H1 (cell line): Measurements from ENCODE around the gene CDK9. TPM values are rescaled to one million over a fixed set of nuclear protein-coding genes. Genes with fewer than 3 reads are reported as not detected.

ENCODE experiments used
- BACH1 ChIP-seq: IDR thresholded peaks from 2 replicates; pipeline ENCODE4 v1.6.1; 2012; ENCODE audit warnings: low read length, improper control_type of control experiment
- BCL11A ChIP-seq, 2 experiments: IDR thresholded peaks; one replicate each; pipeline ENCODE4 v1.6.1; 2011; ENCODE audit warnings: low read depth in 2 of 2, low read length in 2 of 2, mild to moderate bottlenecking in 2 of 2
- CBX5 ChIP-seq: fragments of 300-800, 300-1000 bp; sonication (generic); IDR thresholded peaks from 2 replicates; pipeline ENCODE4 v1.7.1; 2016; ENCODE audit warnings: antibody characterized with exemption, low read length, low read depth
- CHD2 ChIP-seq: IDR thresholded peaks from 2 replicates; pipeline ENCODE4 v1.6.1; 2012; ENCODE audit warnings: low read length, improper control_type of control experiment
- EP300 ChIP-seq, 2 experiments: IDR thresholded peaks; 1 replicate in 1 of 2; 2 replicates in 1 of 2; pipeline ENCODE4 v1.6.1; 2011 to 2012; ENCODE audit warnings: low read depth in 2 of 2, low read length in 2 of 2, mild to moderate bottlenecking in 2 of 2, borderline replicate concordance in 1 of 2, inconsistent platforms in 1 of 2, moderate library complexity in 1 of 2
- FOSL1 ChIP-seq: IDR thresholded peaks from 2 replicates; pipeline ENCODE4 v1.6.1; 2011; ENCODE audit warnings: mild to moderate bottlenecking, low read depth, low read length, moderate library complexity; ENCODE audit not compliant: insufficient read depth
- GABPA ChIP-seq: IDR thresholded peaks from 2 replicates; pipeline ENCODE4 v1.6.1; 2011; ENCODE audit warnings: mild to moderate bottlenecking, low read length, moderate library complexity, borderline replicate concordance; ENCODE audit not compliant: insufficient read depth
- JUND ChIP-seq: IDR thresholded peaks from 2 replicates; pipeline ENCODE4 v1.6.1; 2011; ENCODE audit warnings: mild to moderate bottlenecking, improper control_type of control experiment, low read length
- MAFK ChIP-seq: IDR thresholded peaks from 2 replicates; pipeline ENCODE4 v1.6.1; 2012; ENCODE audit warnings: low read depth, mild to moderate bottlenecking, improper control_type of control experiment, low read length
- NRF1 ChIP-seq: IDR thresholded peaks from 2 replicates; pipeline ENCODE4 v1.6.1; 2011; ENCODE audit warnings: mild to moderate bottlenecking, low read depth, low read length, improper control_type of control experiment
- POLR2A ChIP-seq, 2 experiments: IDR thresholded peaks; 1 replicate in 1 of 2; 2 replicates in 1 of 2; pipeline ENCODE4 v1.6.1; 2011; ENCODE audit warnings: low read depth in 2 of 2, low read length in 2 of 2, mild to moderate bottlenecking in 2 of 2; ENCODE audit errors: control extremely low read depth in 1 of 2
- SP1 ChIP-seq: IDR thresholded peaks from 2 replicates; pipeline ENCODE4 v1.6.1; 2011; ENCODE audit warnings: low read depth, low read length
- SP4 ChIP-seq: IDR thresholded peaks from 2 replicates; pipeline ENCODE4 v1.6.1; 2012; ENCODE audit warnings: low read length, inconsistent platforms
- SUZ12 ChIP-seq: fragments of 200-600 bp; sonication (generic); IDR thresholded peaks from 2 replicates; pipeline ENCODE4 v1.6.1; 2012; ENCODE audit warnings: mild to moderate bottlenecking, inconsistent platforms, low read length, moderate library complexity, mixed read lengths
- TAF7 ChIP-seq: optimal IDR thresholded peaks from 2 replicates; pipeline ENCODE3; 2011; ENCODE audit warnings: low read depth, mild to moderate bottlenecking, inconsistent platforms, low read length, moderate library complexity, borderline replicate concordance
- TBP ChIP-seq: IDR thresholded peaks from 2 replicates; pipeline ENCODE4 v1.6.1; 2011; ENCODE audit warnings: low read depth, low read length, improper control_type of control experiment
- TEAD4 ChIP-seq: IDR thresholded peaks from 2 replicates; pipeline ENCODE4 v1.6.1; 2012; ENCODE audit warnings: low read depth, low read length, inconsistent platforms, mixed read lengths
- polyA plus RNA-seq, 7 experiments: library from polyadenylated mRNA; depleted of rRNA in 3 of 7; stranded (reverse) in 5 of 7; unstranded in 2 of 7; fragments of >200 nt in 5 of 7; fragments of 200-250 nt in 2 of 7; gene quantifications; 1 replicate in 5 of 7; 2 replicates in 1 of 7; 4 replicates in 1 of 7; pipeline versions ENCODE4 v1.2.1 to v1.2.3, GENCODE V29; 2011 to 2013; ENCODE audit warnings: missing spikeins in 2 of 7, mixed read lengths in 2 of 7
- total RNA-seq: library from RNA; stranded (reverse); fragmentation: NEBNext Ultra II Directional; extraction: Animal tissue kit (Norgen Biotek cat#: 25700); gene quantifications from 2 replicates; pipeline ENCODE4 v1.2.1, GENCODE V29; 2021
- TF ChIP-seq, protein P1 (sequence below): IDR thresholded peaks from 2 replicates; pipeline ENCODE4 v1.6.1; 2012; ENCODE audit warnings: low read length, inconsistent platforms
- TF ChIP-seq, protein P2 (sequence below): IDR thresholded peaks from 2 replicates; pipeline ENCODE4 v1.6.1; 2012; ENCODE audit warnings: inconsistent platforms
- TF ChIP-seq, protein P3 (sequence below), 3 experiments: IDR thresholded peaks; 1 replicate in 2 of 3; 2 replicates in 1 of 3; pipeline versions ENCODE4 v1.5.1 to v1.6.1; 2011; ENCODE audit warnings: low read length in 3 of 3, mild to moderate bottlenecking in 3 of 3, inconsistent platforms in 2 of 3, low read depth in 1 of 3, moderate library complexity in 1 of 3; ENCODE audit not compliant: insufficient read depth in 1 of 3; ENCODE audit errors: control extremely low read depth in 1 of 3

The CDK9 gene
- total and polyA plus RNA-seq, 2 of the 8 experiments (the other 6 are each of a cell fraction or from before 2014, with no cell fraction given), result 69.1 to 87.5 TPM

DNA sequence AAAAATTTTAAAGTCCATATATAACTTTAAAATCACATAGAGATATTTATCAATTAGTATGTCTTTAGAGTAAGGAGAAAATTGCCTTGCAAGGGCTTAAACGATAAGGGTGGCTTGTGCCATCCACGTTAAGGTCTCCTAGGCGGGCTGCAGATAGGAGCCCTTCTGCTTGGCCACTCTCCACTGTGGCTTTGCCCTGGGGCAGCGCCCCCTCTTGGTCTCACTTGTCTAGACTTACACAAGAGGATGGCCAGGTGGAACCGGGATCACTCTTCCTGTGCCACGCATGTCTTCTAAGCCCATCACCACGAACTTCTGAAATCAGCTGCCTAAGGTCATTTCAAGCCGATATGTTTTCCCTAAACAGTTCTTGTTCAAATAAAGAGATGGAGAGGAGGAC lies 19.8 kb downstream of the CDK9 start (continued):
- TF ChIP-seq, protein P1, sequence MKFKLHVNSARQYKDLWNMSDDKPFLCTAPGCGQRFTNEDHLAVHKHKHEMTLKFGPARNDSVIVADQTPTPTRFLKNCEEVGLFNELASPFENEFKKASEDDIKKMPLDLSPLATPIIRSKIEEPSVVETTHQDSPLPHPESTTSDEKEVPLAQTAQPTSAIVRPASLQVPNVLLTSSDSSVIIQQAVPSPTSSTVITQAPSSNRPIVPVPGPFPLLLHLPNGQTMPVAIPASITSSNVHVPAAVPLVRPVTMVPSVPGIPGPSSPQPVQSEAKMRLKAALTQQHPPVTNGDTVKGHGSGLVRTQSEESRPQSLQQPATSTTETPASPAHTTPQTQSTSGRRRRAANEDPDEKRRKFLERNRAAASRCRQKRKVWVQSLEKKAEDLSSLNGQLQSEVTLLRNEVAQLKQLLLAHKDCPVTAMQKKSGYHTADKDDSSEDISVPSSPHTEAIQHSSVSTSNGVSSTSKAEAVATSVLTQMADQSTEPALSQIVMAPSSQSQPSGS, result no peak
- TF ChIP-seq, protein P2, sequence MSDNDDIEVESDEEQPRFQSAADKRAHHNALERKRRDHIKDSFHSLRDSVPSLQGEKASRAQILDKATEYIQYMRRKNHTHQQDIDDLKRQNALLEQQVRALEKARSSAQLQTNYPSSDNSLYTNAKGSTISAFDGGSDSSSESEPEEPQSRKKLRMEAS, result no peak
- no peak for TF ChIP-seq TAF7
- TF ChIP-seq BACH1, result no peak
- TF ChIP-seq CHD2, result no peak
- TF ChIP-seq TEAD4, result no peak
- TF ChIP-seq FOSL1, result no peak
- TF ChIP-seq EP300 (IDR thresholded peaks at IDR 0.05; ENCODE audit: borderline replicate concordance in 1 of 2, low read depth in 2 of 2, low read length in 2 of 2), result no peak
- no peak for TF ChIP-seq SP1
- no peak for TF ChIP-seq CBX5
- no peak for TF ChIP-seq SP4
- TF ChIP-seq MAFK, result no peak
- TF ChIP-seq, protein P3, sequence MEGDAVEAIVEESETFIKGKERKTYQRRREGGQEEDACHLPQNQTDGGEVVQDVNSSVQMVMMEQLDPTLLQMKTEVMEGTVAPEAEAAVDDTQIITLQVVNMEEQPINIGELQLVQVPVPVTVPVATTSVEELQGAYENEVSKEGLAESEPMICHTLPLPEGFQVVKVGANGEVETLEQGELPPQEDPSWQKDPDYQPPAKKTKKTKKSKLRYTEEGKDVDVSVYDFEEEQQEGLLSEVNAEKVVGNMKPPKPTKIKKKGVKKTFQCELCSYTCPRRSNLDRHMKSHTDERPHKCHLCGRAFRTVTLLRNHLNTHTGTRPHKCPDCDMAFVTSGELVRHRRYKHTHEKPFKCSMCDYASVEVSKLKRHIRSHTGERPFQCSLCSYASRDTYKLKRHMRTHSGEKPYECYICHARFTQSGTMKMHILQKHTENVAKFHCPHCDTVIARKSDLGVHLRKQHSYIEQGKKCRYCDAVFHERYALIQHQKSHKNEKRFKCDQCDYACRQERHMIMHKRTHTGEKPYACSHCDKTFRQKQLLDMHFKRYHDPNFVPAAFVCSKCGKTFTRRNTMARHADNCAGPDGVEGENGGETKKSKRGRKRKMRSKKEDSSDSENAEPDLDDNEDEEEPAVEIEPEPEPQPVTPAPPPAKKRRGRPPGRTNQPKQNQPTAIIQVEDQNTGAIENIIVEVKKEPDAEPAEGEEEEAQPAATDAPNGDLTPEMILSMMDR (IDR thresholded peaks at IDR 0.05; ENCODE audit: control extremely low read depth in 1 of 3, insufficient read depth in 1 of 3, low read depth in 1 of 3, low read length in 3 of 3), result peak in 2 of 3 experiments; percentile 80 to 87; a peak in 3 of 4 replicates
- TF ChIP-seq NRF1, result no peak
- peak; percentile 76; the same call in 1 of the 2 replicates for TF ChIP-seq GABPA
- TF ChIP-seq TBP, result no peak
- no peak for TF ChIP-seq SUZ12
- no peak for TF ChIP-seq BCL11A (IDR thresholded peaks at IDR 0.05; ENCODE audit: low read depth in 2 of 2, low read length in 2 of 2)
- no peak for TF ChIP-seq POLR2A (IDR thresholded peaks at IDR 0.05; ENCODE audit: control extremely low read depth in 1 of 2, low read depth in 2 of 2, low read length in 2 of 2)
- TF ChIP-seq JUND, result no peak
